GM19324 (cell line): Measurements from ENCODE around the gene LHX8.
A peak's percentile ranks its signal among the peaks of the same experiment; 100 is the strongest.
"Not testable (repeated sequence)": the region's sequence is repeated elsewhere in the genome, so short reads cannot be mapped to it uniquely, and the experiment has no call there.

ENCODE experiments used
- ATAC-seq: cut with Tn5 transposase; IDR thresholded peaks from one replicate; pipeline ENCODE4 v1.9.1; 2021; ENCODE audit warnings: mild to moderate bottlenecking, moderate library complexity; ENCODE audit not compliant: unreplicated experiment, low FRiP score

LHX8 gene

GRCh38 chr1:75132242-75132811 is 1.9 kb upstream of the LHX8 start:
- no peak for ATAC-seq

GRCh38 chr1:75132812-75133619 is 1.2 kb upstream of the LHX8 start:
- no peak for ATAC-seq

GRCh38 chr1:75134647-75135572 is 722 bp downstream of the LHX8 start:
- ATAC-seq: peak; percentile 46

- peak; percentile 24 for ATAC-seq
These were observed 1.5 kb downstream of the LHX8 start for GRCh38 chr1:75135573-75136194.

GRCh38 chr1:75136195-75136815 is 2.1 kb downstream of the LHX8 start:
- ATAC-seq: no peak

- no peak for ATAC-seq
These were observed 2.9 kb downstream of the LHX8 start for GRCh38 chr1:75136921-75137641.

GRCh38 chr1:75152092-75152491 is 17.9 kb downstream of the LHX8 start:
- ATAC-seq: no peak

- no peak for ATAC-seq
These were observed 25.0 kb downstream of the LHX8 start for GRCh38 chr1:75159154-75159553.

GRCh38 chr1:75165264-75165663 is 31.1 kb downstream of the LHX8 start:
- no peak for ATAC-seq

GRCh38 chr1:75166821-75167220 is 32.6 kb downstream of the LHX8 start:
- no peak for ATAC-seq

GRCh38 chr1:75170011-75170410 is 35.8 kb downstream of the LHX8 start:
- no peak for ATAC-seq

GRCh38 chr1:75170981-75171380 is 36.8 kb downstream of the LHX8 start:
- ATAC-seq: no peak

GRCh38 chr1:75171876-75172275 is 37.7 kb downstream of the LHX8 start:
- no peak for ATAC-seq

GRCh38 chr1:75172556-75172955 is 38.4 kb downstream of the LHX8 start:
- ATAC-seq: no peak

GRCh38 chr1:75174031-75174760 is 40.0 kb downstream of the LHX8 start:
- ATAC-seq: no peak

GRCh38 chr1:75181214-75181955 is 47.2 kb downstream of the LHX8 start:
- ATAC-seq: not testable (repeated sequence)

GRCh38 chr1:75188892-75189291 is 54.7 kb downstream of the LHX8 start:
- ATAC-seq: no peak

- ATAC-seq: no peak
These were observed 64.0 kb downstream of the LHX8 start for GRCh38 chr1:75198163-75198562.
